HG03575 (cell line): ENCODE measurements around the gene FAM83F.
"Not testable (repeated sequence)": the region's sequence is repeated elsewhere in the genome, so short reads cannot be mapped to it uniquely, and the experiment has no call there.

Experiments
- ATAC-seq: cut with Tn5 transposase; IDR thresholded peaks from one replicate; pipeline ENCODE4 v1.9.1; 2021; ENCODE audit not compliant: unreplicated experiment, insufficient number of reproducible peaks, low FRiP score; ENCODE audit errors: extremely low read depth

The FAM83F gene

GRCh38 chr22:40007853-40008710, 13.3 kb downstream of the FAM83F start:
- no peak for ATAC-seq

DNA sequence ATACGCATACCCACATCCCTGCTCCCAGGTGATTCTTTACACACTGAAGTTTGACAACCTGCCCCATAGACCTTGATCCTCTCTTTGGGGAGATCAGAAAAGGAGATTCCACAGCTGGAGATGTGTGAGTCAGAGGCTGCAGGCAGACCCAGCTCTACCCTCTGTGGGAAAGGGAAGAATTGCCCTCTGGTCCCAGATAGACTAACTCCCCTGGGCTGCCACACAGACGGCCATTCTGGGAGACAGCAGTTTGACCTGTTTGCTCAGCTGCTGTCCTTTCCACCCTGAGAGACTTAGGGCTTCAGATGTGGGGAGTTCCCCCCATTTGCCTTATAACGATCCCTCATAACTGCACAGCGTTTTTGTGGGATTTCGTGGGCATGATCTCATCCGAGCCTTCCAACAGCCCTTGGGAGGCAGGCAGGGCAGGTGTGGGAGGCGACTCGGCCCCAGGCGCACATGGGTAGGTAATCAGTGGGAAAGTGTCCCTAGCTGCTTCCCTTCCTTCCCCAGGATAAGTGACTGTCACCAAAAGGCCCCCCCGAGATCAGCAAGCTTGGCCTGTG, 14.1 kb downstream of the FAM83F start:
- ATAC-seq: no peak

GRCh38 chr22:40009292-40009774, 14.6 kb downstream of the FAM83F start:
- no peak for ATAC-seq

GRCh38 chr22:40009951-40010671, 15.4 kb downstream of the FAM83F start:
- no peak for ATAC-seq

DNA sequence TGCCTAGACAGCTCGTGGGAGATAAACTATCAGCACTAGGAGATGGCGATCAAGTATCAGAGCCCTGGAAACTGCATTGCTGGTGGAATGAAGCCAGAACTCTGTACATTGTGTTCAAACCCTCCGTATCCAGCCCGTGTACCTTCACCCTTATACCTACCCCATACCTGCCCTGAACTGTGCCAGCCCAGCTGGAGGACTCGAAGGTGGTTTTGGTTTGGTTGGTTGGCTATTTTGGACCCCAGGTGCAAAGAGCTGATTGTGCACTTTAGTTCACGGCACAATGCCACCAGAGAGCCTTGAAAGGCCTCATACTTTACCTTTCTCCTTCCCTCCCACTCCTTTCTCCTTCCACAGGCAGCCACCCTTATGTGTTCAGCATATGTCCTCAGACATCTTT, 16.0 kb downstream of the FAM83F start:
- ATAC-seq: no peak

- ATAC-seq: no peak
Measured at GRCh38 chr22:40014667-40015248, 20.0 kb downstream of the FAM83F start.

- ATAC-seq: no peak
Measured at GRCh38 chr22:40015358-40015976, 20.7 kb downstream of the FAM83F start.

DNA sequence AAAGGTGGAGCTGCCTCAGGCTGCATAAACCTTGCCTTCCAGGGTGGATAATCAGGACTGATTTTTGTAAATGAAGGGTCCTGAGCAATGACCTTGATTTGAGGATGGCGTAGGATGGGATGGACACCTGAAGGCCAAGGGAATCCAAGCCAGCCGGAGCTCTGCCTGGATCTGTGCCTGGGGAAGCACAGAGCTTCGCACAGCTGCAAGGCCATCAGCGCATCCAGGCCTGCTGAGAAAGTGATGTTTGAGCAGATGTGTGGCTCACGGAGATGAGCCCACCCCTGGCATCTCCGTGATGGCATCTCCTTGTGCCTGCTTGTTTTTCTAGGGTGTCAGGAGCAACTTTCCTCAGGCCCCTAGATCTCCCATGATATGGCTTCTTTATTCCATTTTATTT, 23.3 kb downstream of the FAM83F start:
- no peak for ATAC-seq

- ATAC-seq: no peak
Measured at GRCh38 chr22:40019100-40019499, 24.3 kb downstream of the FAM83F start.

DNA sequence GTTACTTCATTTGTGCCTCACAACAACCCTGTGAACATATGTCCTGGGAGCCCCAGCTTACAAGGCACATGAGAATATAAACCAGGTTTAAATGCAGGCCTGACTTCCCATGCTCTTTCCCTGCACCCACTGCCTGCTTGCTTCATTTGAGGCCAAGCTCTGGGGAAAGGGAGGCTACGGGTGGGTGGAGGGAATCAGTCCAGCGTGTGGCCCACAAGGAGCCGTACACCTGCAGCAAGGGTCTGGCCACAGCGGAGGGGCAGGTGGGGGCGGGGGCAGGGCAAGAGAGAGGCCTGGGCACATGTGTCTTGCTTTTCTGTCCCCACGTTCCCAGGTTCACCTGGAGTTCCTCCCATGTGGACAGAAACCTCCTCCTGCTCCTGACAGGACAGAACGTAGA, 26.2 kb downstream of the FAM83F start:
- ATAC-seq: no peak

- ATAC-seq: no peak
Measured at GRCh38 chr22:40021401-40022000, 26.7 kb downstream of the FAM83F start.

- no peak for ATAC-seq
Measured at GRCh38 chr22:40022536-40023240, 27.9 kb downstream of the FAM83F start.

DNA sequence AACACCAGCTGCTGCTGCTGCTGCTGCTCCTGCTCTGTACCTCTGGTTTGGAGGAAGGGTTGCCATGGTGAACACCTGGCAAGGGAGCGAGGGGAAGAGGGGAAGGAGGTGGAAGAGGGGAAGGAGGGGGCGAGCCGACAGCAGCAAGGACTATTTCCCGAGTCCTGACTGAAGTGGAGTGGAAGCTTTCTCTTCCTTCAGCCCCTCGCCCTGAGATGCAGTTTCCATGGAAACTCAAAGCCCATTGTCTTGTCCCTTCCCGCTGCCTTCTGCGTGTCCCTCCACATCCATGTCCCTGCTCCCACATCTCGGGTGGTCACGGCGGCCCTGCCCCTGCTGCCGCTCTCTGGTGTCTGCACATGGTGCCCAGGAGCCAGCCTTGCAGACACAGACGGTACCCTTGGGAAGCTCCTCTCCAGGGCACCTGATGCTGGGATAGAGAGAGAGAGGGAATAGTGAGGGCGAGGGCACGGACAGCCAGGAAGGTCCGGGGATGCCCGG, 28.6 kb downstream of the FAM83F start:
- ATAC-seq: no peak

DNA sequence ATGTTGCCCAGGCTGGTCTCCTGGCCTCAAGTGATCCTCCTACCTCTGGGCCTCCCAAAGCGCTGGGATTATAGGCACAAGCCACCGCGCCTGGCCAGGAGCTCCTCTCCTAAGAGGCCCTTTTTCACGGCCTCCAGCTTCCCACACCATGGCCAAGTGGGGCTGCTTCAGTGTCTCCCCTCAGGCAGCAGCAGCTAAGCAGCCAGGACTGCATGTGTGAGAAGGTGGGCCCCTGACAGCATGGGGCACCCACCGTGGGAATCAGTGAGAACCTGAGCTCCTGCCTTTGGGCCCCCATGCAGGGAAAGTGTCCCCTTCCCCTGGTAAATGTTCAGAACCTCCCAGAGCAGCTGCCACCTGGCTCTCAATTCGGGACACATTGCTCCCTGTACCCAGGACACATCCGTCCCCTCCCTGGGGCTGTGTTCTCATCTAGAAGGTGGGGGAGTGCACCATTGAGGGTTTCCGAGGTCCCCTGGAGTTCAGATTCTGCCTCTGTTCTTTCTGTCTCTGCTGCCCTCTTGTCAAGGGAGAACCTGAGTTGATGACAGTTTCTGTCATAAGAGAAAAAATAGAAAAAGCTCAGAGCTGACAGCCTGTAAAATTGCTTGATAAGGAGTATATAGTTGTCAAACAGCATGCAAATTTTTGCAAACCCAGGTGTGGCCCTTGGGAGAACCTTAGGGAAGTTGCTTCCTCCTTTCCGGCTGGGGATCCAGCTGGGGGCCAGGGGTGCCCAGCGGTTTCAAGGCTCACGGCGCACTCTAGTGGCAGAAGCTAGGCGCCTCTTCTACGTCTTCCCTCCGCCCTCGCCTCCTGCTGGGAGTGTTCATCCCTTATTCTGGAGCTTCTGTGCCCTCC, 29.7 kb downstream of the FAM83F start:
- no peak for ATAC-seq

- not testable (repeated sequence) for ATAC-seq
Measured at GRCh38 chr22:40025062-40025379, 30.3 kb downstream of the FAM83F start.

- ATAC-seq: no peak
Measured at GRCh38 chr22:40025856-40026255, 31.1 kb downstream of the FAM83F start.

- no peak for ATAC-seq
Measured at GRCh38 chr22:40026641-40027040, 31.9 kb downstream of the FAM83F start.
